Breast epithelium (tissue), 4 donors: ENCODE results near the gene PRKAA2. TPM values are rescaled to one million over a fixed set of nuclear protein-coding genes. Genes with fewer than 3 reads are reported as not detected.

Source experiments
- DNase-seq, 2 donors: peaks; one replicate each; pipeline ENCODE4 v3.0.0-alpha.2; 2019; ENCODE audit warnings: low spot score in 2 of 2
- H3K27ac ChIP-seq, 2 donors: fragments of 200-600 bp; sonication (generic) in 1 of 2; one replicate each; pipeline ENCODE4 v1.5.1; 2016 to 2019; ENCODE audit warnings: mild to moderate bottlenecking in 1 of 2
- H3K27me3 ChIP-seq, 2 donors: fragments of 200-600 bp; sonication (generic) in 1 of 2; one replicate each; pipeline versions ENCODE4 v1.5.1 to v1.6.0; 2017 to 2019; ENCODE audit warnings: control low read depth in 1 of 2, mild to moderate bottlenecking in 1 of 2
- H3K36me3 ChIP-seq: fragments of 200-600 bp; one replicate; pipeline ENCODE4 v1.5.1; 2019
- H3K4me1 ChIP-seq, 2 donors: fragments of 200-600 bp; sonication (generic); one replicate each; pipeline ENCODE4 v1.5.1; 2016 to 2019; ENCODE audit warnings: control low read depth in 1 of 2
- H3K4me3 ChIP-seq, 3 donors: fragments of 200-600 bp; sonication (generic); 1 replicate in 2 of 3; 2 replicates in 1 of 3; pipeline ENCODE4 v1.5.1; 2016 to 2019; ENCODE audit warnings: mild to moderate bottlenecking in 3 of 3, moderate library complexity in 2 of 3
- H3K9me3 ChIP-seq, 2 donors: fragments of 200-600 bp; sonication (generic) in 1 of 2; one replicate each; pipeline ENCODE4 v1.5.1; 2016 to 2019; ENCODE audit warnings: control low read depth in 1 of 2
- POLR2A ChIP-seq: fragments of 450-650 bp; IDR thresholded peaks from one replicate; pipeline ENCODE4 v1.6.1; 2016; ENCODE audit warnings: antibody characterized with exemption, mild to moderate bottlenecking, moderate library complexity
- POLR2AphosphoS5 ChIP-seq, 3 donors: sonication (generic); formaldehyde crosslinking; IDR thresholded peaks; one replicate each; pipeline ENCODE4 v1.6.1; 2017; ENCODE audit warnings: antibody characterized with exemption in 3 of 3
- intact Hi-C: fragments of 100-400 bp; cut with DNase I; formaldehyde crosslinking; loops from one replicate; pipeline ENCODE4 v1.15.1; 2023; ENCODE audit warnings: low total_unique reads
- total RNA-seq, 3 donors: library from RNA; depleted of rRNA; stranded (reverse); fragments of >200 nt; gene quantifications; one replicate each; pipeline ENCODE4 v1.1.0, GENCODE V29; 2016
- TF ChIP-seq, protein P1 (sequence below), 3 donors: fragments of 450-650 bp; IDR thresholded peaks; one replicate each; pipeline ENCODE4 v1.5.1; 2016 to 2017; ENCODE audit warnings: antibody characterized with exemption in 3 of 3, mild to moderate bottlenecking in 3 of 3, moderate library complexity in 3 of 3

PRKAA2 gene
- total RNA-seq, 3 donors from 2014 or later = 2.4 to 11.8 (median 6.6) TPM

DNA sequence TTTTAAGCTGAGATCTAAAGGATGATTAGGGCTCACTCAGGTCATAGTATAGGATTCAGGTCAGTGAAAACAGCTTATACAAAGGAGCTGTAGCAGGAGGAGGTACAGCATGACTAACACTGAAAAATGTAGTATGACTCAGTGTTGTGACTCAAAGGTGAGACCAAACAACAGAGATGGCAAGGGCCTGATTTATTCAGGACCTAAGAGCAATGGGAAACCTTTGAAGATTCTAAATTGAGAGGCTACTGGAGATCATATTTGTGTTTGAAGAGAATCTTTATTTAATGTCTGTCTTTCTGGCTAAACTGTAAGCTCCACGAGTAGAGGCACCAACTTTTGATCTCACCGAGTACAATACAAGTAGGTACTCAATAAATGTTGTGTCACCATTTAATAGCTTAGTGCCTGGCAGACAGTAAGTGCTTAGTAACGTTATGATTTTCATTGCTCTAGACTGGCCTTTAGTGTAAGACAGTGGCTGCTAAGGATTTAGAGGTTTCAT is 43.5 kb downstream of the PRKAA2 start:
- intact Hi-C loops = loop anchor here (2.0 kb wide), 1 partner anchor 72 kb away; no protein-coding TSS in a partner anchor
- TF ChIP-seq, protein P1, sequence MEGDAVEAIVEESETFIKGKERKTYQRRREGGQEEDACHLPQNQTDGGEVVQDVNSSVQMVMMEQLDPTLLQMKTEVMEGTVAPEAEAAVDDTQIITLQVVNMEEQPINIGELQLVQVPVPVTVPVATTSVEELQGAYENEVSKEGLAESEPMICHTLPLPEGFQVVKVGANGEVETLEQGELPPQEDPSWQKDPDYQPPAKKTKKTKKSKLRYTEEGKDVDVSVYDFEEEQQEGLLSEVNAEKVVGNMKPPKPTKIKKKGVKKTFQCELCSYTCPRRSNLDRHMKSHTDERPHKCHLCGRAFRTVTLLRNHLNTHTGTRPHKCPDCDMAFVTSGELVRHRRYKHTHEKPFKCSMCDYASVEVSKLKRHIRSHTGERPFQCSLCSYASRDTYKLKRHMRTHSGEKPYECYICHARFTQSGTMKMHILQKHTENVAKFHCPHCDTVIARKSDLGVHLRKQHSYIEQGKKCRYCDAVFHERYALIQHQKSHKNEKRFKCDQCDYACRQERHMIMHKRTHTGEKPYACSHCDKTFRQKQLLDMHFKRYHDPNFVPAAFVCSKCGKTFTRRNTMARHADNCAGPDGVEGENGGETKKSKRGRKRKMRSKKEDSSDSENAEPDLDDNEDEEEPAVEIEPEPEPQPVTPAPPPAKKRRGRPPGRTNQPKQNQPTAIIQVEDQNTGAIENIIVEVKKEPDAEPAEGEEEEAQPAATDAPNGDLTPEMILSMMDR (IDR thresholded peaks at IDR 0.05) = no peak
- TF ChIP-seq POLR2AphosphoS5 (IDR thresholded peaks at IDR 0.05) (no peak), POLR2A (no peak)
- no peaks in the 10 kb centered on the region for H3K27me3 ChIP-seq
- H3K9me3 ChIP-seq = no peaks in the 10 kb centered on the region
- no peaks in the 10 kb centered on the region for H3K36me3 ChIP-seq
- H3K4me3 ChIP-seq = no peak overlapping the region
- no peaks in the 10 kb centered on the region for H3K4me1 ChIP-seq
- no peak for DNase-seq
- no peak overlapping the region for H3K27ac ChIP-seq

DNA sequence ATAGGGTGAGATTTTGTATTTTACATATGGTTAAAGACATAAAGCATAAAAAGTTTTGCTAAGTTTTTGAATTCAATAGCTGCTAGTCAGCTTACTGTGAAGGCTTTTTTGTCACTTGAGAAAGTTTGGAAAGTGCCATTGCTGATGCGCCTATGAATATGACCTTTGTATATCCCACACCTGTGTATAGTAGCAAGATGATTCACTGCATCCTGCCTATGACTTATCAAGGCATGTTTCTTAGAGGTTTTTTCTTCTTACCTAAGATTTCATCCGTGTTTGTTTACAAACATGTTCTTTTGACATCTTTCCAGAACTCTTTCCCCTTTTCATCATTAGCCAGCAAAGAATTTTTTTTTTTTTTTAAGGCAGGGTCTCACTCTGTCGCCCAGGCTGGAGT is 51.5 kb downstream of the PRKAA2 start:
- H3K9me3 ChIP-seq = peaks cover 0 to 12% of the 10 kb centered on the region in 2 donors
- H3K4me1 ChIP-seq = no peaks in the 10 kb centered on the region
- TF ChIP-seq POLR2AphosphoS5 (IDR thresholded peaks at IDR 0.05) (no peak), POLR2A (no peak)
- TF ChIP-seq, protein P1 (IDR thresholded peaks at IDR 0.05) = no peak
- no peak overlapping the region for H3K27ac ChIP-seq
- peaks cover 5% of the 10 kb centered on the region for H3K36me3 ChIP-seq
- no peaks in the 10 kb centered on the region for H3K27me3 ChIP-seq
- intact Hi-C loops = no loop called here
- no peak overlapping the region for H3K4me3 ChIP-seq
- DNase-seq = no peak

DNA sequence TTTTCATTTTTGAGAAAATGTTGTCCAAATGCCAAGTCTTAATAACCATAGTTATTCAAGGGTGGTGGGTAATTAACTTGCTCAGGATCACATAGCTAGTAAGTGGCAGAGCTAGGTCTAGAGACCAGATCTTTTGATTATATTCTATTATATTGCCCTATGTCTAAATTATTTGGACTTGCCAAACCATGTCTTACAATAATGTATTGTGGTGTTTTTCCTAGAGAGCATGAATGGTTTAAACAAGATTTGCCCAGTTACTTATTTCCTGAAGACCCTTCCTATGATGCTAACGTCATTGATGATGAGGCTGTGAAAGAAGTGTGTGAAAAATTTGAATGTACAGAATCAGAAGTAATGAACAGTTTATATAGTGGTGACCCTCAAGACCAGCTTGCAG is 58.6 kb downstream of the PRKAA2 start:
- DNase-seq = no peak
- peaks cover 0 to 12% of the 10 kb centered on the region in 2 donors for H3K9me3 ChIP-seq
- H3K36me3 ChIP-seq = no peaks in the 10 kb centered on the region
- no peaks in the 10 kb centered on the region for H3K4me1 ChIP-seq
- H3K27ac ChIP-seq = no peak overlapping the region
- no peak overlapping the region for H3K4me3 ChIP-seq
- TF ChIP-seq POLR2AphosphoS5 (IDR thresholded peaks at IDR 0.05) (no peak), POLR2A (no peak)
- TF ChIP-seq, protein P1 (IDR thresholded peaks at IDR 0.05) = no peak
- intact Hi-C loops = no loop called here
- no peaks in the 10 kb centered on the region for H3K27me3 ChIP-seq

DNA sequence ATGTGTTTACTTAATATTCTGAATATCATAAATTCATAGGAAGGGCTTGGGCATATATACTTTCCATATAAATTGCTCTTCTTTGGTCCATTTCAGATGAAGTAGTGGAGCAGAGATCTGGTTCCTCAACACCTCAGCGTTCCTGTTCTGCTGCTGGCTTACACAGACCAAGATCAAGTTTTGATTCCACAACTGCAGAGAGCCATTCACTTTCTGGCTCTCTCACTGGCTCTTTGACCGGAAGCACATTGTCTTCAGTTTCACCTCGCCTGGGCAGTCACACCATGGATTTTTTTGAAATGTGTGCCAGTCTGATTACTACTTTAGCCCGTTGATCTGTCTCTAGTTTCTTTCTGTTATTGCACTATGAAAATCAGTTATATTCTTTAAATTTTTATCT is 62.3 kb downstream of the PRKAA2 start:
- intact Hi-C loops = no loop called here
- DNase-seq = no peak
- TF ChIP-seq POLR2AphosphoS5 (IDR thresholded peaks at IDR 0.05) (no peak), POLR2A (no peak)
- TF ChIP-seq, protein P1 (IDR thresholded peaks at IDR 0.05) = no peak
- H3K4me3 ChIP-seq = no peak overlapping the region
- no peaks in the 10 kb centered on the region for H3K4me1 ChIP-seq
- H3K27ac ChIP-seq = no peak overlapping the region
- H3K27me3 ChIP-seq = no peaks in the 10 kb centered on the region
- no peaks in the 10 kb centered on the region for H3K9me3 ChIP-seq
- H3K36me3 ChIP-seq = no peaks in the 10 kb centered on the region

DNA sequence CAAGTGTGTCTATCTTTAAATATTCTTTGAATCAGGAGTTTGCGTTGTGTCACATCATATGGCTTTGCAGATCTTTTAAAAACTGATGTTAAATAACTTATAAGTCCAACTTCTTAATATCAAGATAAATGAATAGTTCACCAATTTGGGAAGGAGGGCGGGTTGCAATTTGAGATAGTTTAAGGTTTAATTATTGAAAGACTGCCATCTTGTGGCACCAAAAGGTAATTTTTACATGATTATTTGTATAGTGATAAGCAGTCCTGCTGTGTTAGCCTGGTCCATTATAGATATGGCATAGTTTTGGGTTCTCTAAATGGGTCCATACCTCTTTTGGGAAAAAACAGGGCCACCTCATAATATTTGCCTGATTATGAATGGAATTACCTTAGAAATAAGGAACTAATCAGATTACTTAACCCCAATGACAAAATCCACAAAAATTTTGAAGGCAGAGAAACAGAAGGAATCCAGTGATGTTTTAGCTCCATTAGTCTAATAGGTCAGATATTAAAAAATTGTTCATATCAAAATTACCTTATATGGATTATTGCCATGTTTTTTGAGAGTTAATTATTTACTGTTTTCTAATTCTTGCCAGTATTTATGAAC is 64.3 kb downstream of the PRKAA2 start:
- H3K9me3 ChIP-seq = no peaks in the 10 kb centered on the region
- H3K4me1 ChIP-seq = no peaks in the 10 kb centered on the region
- intact Hi-C loops = no loop called here
- TF ChIP-seq, protein P1 (IDR thresholded peaks at IDR 0.05) = peak; percentile 37 to 69 (median 40)
- TF ChIP-seq POLR2A = no peak
- TF ChIP-seq POLR2AphosphoS5 (IDR thresholded peaks at IDR 0.05) = no peak
- no peaks in the 10 kb centered on the region for H3K36me3 ChIP-seq
- no peak overlapping the region for H3K4me3 ChIP-seq
- H3K27me3 ChIP-seq = no peaks in the 10 kb centered on the region
- H3K27ac ChIP-seq = no peak overlapping the region
- DNase-seq = no peak
